Inflammatory macrophage (primary cell): Measurements from ENCODE around the gene DNAH14.
"Not testable (repeated sequence)": the region's sequence is repeated elsewhere in the genome, so short reads cannot be mapped to it uniquely, and the experiment has no call there.

Experiments
- DNase-seq, 2 donors: peaks; one replicate each; pipeline ENCODE4 v3.0.0-alpha.2; 2020 to 2022

The DNAH14 gene

DNA sequence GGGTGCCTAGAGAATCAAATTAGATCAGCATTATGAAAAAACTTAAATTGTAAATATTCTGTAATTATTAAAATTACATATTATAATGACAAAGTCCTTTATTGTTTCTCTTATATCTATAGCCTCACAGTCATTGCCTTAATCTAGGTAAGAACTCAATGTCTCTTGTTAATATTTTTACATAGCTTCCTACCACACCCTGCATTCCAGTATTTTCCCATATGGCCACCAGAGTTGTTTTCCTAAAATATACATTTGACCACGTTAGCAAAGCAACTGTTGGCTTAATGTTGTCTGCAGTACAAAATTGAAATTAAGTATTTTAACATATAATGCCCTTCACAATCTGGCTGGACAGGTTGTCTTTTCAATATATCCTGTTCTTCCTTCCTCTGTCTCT lies 230.3 kb downstream of the DNAH14 start:
- no peak for DNase-seq

DNA sequence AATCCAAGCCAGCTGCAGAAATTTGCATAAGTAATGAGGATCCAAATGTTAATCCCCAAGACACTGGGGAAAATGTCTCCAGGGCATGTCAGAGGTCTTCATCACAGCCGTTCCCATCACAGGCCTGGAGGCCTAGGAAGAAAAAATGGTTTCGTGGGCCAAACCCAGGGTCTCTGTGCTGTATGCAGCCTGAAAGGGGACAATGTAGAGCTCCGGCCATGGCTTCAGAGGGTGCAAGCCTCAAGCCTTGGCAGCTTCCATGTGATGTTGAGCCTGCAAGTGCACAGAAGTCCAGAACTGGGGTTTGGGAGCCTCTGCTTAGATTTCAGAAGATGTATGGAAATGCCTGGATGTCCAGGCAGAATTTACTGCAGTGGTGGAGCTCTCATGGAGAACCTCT lies 247.9 kb downstream of the DNAH14 start:
- not testable (repeated sequence) for DNase-seq

DNA sequence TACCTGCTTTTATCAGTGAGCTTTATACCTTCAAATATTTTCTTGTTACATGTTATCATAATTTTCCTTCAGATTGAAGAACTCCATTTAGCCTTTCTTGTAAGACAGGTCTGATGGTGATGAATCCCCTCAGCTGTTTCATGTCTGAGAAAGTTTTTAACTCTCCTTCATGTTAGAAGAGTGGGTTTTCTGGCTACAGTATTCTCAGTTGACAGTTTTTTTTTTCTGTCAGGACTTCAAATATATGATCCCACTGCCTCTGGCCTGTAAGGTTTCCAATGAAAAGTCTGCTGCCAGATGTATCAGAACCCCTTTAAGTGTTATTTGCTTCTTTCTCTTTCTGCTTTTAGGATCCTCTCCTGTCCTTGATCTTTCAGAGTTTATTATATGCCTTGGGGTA lies 250.2 kb downstream of the DNAH14 start:
- DNase-seq = no peak

DNA sequence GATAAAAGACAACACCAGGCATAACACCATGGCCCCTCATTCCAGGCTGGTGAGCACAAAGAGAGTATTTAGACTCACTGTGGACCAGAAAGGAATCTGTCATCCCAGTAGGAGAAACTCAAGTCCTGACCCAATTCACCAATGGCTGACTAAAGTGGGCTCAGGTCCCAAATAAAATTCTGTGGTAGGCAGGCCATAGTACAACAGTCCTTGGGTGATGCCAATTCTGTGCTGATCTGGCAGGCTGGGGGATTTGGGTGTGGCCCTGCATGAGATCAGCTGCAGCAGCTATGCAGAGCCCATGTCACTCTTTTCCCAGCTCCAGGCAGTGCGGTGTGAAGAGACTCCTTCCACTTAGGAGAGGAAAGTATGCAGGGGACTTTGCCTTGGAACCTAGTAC lies 253.2 kb downstream of the DNAH14 start:
- no peak for DNase-seq

DNA sequence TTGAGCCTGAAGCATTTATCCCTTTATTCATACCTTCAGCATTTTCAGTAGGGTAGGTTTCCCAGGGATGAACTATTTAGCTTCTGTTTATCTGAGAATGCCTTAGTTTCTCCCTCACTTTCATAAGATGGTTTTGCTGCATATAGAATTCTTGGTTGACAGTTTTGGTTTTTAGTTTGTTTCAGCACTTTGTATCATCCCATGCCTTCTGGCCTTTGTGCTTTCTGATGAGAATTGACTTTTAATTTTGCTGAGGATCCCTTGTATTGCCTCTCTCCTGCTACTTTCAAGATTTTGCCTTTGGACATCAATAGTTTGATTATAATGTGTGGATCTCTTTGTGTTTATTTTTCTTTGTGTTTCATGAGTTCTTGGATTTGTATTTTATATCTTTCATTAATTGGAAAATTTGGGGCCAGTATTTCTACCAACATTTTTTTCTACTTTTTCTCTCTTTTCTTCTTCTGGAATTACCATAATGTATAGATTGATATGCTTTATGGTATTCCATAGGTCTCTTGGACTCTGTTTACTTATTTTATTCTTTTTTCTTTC lies 261.8 kb downstream of the DNAH14 start:
- DNase-seq = no peak

DNA sequence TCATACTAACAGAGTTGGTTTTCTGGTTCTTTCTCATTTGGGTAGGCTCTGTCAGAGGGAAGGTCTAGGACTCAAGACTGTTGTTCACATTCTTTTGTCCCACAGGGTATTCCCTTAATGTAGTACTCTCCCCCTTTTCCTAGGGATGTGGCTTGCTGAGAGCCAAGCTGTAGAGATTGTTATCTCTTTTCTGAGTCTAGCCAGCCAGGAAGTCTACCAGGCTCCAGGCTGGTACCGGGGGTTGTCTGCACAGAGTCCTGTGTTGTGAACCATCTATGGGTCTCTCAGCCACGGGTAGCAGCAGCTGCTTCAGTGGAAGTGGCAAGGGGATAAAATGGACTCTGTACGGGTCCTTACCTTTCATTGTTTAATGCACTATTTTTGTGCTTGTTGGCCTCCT lies 272.0 kb downstream of the DNAH14 start:
- no peak for DNase-seq

DNA sequence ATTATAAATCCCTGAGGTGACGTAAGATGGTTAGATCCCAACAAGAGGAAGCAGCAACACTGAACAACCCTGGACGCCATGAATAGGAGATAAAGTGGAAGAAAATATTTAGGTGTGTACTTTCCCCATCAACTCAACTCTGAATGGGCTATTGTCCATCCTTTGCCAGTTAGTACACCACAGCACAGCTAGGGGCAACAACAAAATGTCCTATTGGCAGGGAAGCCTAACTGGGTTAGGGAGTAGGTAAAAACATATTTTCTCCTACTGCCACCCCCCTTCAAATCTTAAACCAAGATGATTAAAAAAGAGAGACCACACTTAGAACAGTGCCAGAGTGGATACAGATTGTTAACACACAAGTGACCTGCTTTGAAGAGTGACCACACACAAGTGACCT lies 278.3 kb downstream of the DNAH14 start:
- no peak for DNase-seq

DNA sequence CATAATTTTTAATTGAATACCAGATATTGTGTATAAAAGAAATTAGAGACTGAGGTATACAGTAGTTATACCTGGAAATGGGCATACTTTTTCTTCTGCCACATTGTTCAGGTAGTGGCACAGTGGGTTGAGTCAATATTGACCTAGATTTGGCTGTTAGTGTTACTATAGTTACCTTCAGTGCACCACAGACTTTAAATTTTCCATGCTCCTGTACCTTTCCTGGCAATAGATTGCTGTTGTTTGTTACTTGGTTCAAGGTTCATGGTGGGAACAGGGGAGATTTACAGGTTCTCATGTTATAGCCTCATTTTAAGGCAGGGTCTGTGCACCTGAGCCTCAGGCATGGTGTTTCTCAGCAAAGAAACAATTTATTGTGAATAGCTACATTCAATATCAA lies 279.7 kb downstream of the DNAH14 start:
- DNase-seq = no peak

DNA sequence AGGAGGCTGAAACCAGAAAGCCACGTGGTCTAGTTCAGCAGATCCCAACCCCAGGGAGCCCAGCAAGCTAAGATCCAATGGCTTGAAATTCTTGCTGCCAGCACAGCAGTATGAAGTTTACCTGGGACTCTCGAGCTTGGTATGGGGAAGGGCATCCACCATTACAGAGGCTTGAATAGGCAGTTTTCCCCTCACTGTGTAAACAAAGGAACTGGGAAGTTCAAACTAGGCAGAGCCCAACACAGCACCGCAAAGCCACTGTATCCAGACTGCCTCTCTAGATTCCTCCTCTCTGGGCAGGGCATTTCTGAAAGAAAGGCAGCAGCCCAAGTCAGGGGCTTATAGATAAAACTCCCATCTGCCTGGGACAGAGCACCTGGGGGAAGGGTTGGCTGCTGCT lies 280.7 kb downstream of the DNAH14 start:
- DNase-seq = not testable (repeated sequence)

DNA sequence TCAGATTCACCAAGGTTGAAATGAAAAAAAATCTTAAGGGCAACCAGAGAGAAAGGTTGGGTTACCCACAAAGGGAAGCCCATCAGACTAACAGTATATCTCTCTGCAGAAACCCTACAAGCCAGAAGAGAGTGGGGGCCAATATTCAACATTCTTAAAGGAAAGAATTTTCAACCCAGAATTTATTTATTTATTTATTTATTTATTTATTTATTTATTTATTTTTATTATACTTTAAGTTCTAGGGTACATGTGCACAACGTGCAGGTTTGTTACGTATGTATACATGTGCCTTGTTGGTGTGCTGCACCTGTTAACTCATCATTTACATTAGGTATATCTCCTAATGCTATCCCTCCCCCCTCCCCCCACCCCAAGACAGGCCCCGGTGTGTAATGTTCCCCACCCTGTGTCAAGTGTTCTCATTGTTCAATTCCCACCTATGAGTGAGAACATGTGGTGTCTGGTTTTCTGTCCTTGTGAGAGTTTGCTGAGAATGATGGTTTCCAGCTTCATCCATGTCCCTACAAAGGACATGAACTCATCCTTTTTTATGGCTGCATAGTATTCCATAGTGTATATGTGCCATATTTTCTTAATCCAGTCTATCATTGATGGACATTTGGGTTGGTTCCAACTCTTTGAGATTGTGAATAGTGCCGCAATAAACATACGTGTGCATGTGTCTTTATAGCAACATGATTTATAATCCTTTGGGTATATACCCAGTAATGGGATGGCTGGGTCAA lies 282.4 kb downstream of the DNAH14 start:
- DNase-seq = not testable (repeated sequence)

DNA sequence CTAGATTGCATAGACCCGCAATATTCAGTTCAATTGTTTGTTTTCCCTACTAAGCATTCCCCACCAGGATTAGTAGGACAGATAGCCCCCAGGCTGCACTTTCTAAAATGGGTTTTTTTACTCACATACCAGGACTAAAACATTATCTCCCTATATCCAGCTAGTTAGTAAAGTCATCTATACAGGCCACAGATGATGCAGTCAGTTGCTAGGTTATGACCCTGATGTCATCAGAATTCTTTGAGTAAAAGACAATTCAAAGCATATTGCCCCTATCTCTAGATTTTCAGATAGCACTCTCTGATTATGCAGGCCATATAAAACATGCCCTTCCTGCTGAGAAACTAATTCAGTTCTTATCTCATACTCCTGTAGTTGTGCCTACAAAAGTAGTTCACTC lies 294.8 kb downstream of the DNAH14 start:
- DNase-seq = no peak

DNA sequence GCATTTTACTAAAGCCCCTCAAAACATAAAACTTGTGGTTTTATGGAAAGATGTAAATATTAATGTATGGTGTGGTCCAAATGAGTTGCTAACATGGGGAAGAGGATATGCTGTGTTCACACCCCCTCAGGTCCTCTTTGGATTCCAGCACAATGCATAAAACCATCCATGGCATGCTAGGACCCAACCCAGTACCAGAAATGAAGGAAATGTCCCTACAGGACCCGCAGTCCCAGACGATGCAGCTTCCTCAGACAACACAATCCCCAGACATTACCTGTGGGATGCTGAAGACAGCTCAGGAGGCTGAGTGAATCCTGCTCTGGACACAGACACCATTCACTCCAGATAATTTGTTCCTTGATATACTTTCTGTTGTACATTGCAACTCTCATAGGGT lies 296.2 kb downstream of the DNAH14 start:
- DNase-seq = no peak

DNA sequence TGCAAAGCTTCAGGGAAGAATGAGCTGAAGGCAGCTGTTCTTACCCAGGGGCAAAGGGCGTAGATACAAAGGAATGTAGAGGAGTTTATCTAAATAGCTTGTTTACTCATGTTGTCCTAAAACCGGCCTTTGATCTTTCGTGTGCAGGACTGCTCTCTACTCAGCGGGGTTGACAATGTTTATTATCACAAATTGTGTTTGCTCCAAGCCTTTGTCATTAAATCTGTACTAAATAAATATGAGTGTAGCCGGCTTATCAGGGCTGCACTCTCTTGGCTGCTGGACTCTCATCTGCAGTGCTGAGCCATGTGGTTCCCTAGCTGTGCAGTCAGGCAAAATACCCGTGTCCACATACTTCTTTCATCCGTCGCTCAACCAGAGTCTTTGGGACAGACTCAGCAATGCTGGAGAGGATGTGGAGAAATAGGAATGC lies 299.4 kb downstream of the DNAH14 start:
- no peak for DNase-seq

DNA sequence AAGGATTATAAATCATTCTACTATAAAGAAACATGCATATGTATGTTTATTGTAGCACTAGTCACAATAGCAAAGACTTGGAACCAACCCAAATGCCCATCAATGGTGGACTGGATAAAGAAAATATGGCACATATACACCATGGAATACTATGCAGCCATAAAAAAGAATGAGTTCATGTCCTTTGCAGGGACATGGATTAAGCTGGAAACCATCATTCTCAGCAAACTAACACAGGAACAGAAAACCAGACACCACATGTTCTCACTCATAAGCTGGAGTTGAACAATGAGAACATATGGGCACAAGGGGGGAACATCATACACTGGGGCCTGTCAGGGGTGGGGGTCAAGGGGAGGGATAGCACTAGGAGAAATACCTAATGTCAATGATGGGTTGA lies 300.0 kb downstream of the DNAH14 start:
- not testable (repeated sequence) for DNase-seq

DNA sequence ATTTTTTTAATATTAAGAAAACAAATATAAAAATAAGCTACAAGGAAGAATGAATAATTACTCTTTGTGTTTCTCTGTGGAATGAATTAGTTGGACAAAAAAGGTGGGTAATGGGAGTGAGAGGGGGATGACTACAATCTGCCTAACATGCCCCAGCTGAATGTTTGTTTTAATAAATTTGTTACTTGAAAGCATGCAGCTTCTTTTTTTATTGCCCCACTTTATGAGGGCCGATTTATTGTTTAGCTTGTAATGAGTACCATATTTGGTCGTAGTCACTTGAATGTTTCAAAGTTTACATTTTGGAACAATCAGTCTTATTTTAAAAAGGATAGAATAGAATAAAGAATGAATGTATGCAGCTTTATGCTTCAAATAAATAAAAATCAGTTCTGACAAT lies 301.0 kb downstream of the DNAH14 start:
- DNase-seq = no peak

DNA sequence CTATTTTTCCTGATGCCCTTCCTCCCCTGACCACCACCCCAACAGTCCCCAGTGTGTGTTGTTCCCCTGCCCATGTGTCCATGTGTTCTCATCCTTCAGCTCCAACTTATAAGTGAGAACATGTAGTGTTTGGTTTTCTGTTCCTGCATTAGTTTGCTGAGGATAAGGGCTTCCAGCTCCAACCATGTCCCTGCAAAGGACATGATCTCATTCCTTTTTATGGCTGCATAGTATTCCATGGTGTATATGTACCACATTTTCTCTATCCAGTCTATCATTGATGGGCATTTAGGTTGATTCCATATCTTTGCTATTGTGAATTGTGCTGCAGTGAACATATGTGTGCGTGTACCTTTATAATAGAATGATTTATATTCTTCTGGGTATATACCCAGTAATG lies 303.5 kb downstream of the DNAH14 start:
- DNase-seq = not testable (repeated sequence)

DNA sequence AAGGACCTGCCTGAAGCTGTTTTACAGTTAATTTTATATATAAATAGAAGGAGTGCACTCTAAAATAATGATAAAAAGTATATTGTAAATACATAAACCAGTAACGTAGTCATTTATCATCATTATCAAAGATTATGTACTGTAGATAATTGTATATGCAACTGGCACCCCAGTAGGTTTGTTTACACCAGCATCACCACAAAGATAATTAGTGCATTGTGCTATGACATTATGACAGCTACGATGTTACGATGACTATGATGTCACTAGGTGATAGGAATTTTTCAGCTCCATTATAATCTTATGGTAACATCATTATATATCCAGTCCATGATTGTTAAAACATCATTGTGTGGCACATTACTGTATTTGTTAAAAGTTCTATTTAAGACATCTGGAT lies 313.1 kb downstream of the DNAH14 start:
- DNase-seq = no peak

DNA sequence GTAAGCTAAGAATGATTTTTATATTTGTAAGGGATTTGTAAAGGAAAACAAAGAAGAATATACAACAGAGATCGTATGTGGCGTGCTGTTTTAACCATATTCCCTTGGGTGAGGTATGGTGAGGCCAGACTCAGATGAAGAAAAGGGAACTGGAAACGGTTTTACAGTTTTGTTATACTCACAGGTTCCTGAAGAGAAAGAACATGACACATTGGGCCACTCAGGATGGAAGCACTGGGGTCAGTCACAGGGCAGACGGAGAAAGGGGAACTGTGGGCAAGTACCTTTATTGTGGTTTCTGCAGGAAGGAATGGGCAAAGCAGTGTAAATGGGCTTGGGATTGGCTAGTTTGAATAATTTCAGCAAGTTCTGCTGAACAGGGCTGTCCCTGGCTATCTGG lies 321.0 kb downstream of the DNAH14 start:
- DNase-seq = peak; percentile 64 to 88

DNA sequence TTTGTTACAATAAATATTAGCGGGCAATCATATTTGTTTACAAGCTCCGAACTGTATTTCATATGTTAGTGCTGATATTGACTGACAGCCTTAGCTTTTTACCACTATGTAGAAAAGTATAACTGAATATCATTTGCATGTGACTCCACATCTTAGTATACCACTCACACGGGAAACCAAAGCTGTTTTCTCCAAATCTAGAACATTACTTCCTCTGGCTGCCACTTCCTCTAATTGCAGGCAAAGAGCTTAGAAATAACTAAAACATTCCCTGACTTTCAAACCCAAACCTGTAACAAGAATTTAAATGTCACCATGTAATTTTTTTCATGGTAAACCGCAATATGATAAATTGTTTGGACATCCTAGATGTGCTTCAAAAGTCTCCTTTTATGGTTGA lies 323.7 kb downstream of the DNAH14 start:
- DNase-seq = no peak

DNA sequence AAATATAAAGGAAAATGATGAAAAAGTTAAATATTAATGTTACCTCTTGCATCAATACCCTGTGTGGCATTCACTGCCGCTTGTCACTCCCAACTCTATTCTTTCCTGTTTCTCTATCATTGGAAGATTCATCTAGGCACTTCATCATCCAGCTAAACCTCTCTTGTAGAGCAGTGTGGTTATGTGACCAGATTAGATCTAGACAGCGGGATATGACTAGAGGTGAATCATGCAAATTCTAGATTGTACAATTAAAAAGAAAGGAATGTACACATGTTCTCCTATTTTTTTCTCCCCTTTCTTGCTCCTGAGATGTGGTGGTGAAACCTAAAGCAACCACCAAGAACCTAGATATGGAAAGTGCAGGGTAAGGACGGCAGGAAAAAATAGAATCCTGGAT lies 324.3 kb downstream of the DNAH14 start:
- no peak for DNase-seq

DNA sequence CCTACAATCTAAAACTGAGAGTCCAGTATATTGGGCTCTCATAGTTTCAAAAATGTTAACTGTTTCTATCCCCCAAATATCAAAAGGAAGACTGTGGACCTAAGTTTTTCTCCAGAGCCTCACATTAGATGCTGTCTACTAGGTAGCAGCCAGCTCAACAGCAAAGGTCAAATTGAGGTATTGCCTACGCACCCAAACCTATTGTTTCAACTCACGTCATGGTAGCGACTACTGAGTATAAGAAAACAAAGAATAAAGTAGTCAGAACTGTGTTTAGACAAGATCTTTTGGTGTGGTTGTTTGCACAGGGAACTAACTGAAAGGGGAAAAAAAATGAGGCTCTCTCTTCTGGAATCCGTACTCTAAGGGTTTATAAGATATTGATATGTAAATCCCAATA lies 325.2 kb downstream of the DNAH14 start:
- no peak for DNase-seq

DNA sequence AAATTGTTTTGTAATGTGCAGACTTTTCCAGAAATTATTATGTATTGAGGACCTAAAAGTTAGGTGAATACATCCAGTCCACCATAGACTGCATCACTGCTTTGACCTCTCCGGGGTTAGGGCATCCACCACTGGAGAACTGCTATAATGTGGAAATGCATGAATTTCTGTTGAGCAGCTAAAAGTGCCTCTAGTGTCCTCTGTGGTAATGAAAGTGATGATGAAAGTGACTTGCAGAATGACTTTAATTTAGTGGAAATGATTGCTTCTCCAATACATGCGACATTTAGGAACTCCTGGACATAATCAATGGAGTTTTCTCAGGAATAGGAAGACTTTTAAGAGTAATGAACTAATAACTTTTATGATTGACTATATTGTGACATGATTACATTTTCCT lies 327.6 kb downstream of the DNAH14 start:
- peak in 1 of 2 donors; percentile 56 for DNase-seq

DNA sequence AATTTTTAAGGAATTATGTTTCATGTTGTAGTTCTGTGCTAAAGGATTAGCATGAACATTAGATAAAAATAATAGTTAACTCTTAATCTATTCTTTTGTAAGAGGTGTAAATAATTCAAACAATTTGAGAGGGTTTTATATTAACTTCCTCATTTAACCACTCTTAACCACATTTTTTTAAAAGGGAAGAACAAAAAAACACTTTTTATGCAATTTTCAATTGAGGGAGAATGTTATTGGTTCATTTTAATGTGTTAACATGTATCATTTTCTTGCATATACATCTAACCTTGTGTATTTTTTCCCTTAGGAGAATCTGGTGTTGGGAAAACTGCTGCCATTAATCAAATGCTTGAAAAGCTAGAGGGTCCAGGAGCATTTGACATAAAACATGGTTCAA lies 329.3 kb downstream of the DNAH14 start:
- peak in 1 of 2 donors; percentile 55 for DNase-seq

DNA sequence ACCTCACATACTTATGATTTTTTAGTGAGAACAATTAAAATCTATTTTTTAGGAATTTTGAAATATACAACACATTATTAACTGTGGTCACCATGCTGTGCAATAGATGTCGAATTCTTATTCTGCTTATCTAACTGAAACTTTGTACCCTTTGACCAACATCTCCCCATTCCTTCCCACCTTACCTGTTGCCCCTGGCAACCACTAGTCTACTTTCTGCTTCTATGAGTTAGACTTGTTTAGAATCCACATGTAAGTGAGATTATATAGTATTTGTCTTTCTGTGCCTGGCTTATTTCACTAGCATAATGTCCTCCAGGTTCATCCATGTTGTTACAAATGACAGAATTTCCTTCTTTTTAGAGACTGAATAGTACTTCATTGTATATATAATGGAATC lies 330.1 kb downstream of the DNAH14 start:
- DNase-seq = no peak

DNA sequence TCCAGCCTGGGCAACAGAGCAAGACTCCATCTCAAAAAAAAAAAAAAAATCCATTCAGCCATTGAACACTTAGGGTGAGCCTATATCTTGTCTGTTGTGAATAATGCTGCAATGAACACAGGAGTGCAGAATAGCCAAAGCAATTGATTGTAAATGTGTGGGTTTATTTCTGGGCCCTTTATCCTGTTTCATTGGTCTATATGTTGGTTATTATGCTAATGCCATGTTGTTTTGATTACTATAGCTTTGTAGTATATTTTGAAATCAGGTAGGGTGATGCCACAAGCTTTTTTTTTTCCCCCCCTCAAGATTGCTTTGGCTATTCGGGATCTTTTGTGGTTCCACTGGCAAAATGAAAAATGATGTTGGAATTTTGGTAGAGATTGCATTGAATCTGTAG lies 330.8 kb downstream of the DNAH14 start:
- DNase-seq = no peak
